ENCODE results near the gene AFF1. TPM values are rescaled to one million over a fixed set of nuclear protein-coding genes. Genes with fewer than 3 reads are reported as not detected.

AFF1 gene, protein sequence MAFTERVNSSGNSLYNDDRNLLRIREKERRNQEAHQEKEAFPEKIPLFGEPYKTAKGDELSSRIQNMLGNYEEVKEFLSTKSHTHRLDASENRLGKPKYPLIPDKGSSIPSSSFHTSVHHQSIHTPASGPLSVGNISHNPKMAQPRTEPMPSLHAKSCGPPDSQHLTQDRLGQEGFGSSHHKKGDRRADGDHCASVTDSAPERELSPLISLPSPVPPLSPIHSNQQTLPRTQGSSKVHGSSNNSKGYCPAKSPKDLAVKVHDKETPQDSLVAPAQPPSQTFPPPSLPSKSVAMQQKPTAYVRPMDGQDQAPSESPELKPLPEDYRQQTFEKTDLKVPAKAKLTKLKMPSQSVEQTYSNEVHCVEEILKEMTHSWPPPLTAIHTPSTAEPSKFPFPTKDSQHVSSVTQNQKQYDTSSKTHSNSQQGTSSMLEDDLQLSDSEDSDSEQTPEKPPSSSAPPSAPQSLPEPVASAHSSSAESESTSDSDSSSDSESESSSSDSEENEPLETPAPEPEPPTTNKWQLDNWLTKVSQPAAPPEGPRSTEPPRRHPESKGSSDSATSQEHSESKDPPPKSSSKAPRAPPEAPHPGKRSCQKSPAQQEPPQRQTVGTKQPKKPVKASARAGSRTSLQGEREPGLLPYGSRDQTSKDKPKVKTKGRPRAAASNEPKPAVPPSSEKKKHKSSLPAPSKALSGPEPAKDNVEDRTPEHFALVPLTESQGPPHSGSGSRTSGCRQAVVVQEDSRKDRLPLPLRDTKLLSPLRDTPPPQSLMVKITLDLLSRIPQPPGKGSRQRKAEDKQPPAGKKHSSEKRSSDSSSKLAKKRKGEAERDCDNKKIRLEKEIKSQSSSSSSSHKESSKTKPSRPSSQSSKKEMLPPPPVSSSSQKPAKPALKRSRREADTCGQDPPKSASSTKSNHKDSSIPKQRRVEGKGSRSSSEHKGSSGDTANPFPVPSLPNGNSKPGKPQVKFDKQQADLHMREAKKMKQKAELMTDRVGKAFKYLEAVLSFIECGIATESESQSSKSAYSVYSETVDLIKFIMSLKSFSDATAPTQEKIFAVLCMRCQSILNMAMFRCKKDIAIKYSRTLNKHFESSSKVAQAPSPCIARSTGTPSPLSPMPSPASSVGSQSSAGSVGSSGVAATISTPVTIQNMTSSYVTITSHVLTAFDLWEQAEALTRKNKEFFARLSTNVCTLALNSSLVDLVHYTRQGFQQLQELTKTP
- total RNA-seq = 194 TPM

DNA sequence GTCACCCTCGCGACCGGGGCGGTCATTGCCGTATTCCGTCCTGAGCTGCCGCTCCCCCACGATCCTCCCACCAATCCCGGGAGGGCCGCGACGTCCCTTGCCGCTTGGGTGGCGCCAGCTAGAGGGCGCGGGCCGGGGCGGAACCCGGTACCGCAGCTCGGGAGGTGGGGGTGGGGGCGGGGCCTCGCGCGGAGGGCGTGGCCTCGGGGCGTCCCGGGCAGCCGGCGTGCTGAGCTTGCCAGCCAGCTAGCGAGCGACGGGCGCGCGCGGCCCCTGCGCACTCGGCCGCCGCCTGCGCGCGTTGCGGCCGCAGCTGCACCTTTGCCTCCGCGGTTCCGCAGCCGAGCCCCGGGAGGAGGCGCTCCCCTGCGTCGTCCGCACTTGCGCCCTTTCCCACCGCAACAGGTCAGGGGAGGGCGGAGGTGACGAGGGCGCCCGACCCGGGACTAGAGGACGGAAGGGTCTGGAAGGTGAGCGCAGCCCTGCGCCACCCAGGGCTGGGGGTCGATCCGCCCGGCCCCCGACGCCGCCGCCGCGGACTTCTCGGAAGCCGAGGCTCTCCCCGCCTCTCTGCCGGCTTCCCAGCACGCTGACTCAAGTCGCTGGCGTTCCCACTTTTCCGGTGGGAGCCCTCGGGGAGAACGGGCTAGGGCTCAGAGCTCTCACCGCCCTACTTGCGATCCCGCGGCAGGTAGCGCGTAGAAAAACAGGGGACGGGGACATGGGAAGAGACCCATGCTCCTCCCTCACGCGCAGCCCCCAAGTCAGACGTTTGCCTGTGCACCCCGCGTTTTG lies at the start of gene AFF1:
Gene AFF1 (plus strand): TSS at position 241 of the 795 bp plus-strand sequence. CDS start 13,523 bp downstream, outside the sequence.
- DNase-seq (ENCODE audit: low spot score) = peak; percentile 95

DNA sequence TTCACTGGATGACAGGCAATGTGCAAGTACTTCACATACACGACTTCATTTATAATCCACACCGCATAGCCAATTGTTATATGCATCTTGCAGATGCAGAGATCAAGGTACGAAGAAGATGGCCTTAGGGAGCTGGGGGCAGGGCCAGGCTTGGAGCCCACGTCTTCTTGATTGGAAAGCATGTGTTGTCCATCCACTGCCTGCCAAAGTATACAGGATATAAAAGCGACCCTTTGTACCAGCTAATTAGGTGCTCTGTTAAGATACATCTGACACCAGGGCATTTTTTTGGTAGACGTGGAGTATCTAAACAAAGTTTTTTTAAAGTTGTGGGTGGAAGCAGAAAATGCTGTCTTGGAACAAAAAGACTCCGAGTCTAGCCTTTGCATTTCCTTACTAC lies 44.0 kb upstream of the AFF1 start:
- no peak for DNase-seq (ENCODE audit: low spot score)

DNA sequence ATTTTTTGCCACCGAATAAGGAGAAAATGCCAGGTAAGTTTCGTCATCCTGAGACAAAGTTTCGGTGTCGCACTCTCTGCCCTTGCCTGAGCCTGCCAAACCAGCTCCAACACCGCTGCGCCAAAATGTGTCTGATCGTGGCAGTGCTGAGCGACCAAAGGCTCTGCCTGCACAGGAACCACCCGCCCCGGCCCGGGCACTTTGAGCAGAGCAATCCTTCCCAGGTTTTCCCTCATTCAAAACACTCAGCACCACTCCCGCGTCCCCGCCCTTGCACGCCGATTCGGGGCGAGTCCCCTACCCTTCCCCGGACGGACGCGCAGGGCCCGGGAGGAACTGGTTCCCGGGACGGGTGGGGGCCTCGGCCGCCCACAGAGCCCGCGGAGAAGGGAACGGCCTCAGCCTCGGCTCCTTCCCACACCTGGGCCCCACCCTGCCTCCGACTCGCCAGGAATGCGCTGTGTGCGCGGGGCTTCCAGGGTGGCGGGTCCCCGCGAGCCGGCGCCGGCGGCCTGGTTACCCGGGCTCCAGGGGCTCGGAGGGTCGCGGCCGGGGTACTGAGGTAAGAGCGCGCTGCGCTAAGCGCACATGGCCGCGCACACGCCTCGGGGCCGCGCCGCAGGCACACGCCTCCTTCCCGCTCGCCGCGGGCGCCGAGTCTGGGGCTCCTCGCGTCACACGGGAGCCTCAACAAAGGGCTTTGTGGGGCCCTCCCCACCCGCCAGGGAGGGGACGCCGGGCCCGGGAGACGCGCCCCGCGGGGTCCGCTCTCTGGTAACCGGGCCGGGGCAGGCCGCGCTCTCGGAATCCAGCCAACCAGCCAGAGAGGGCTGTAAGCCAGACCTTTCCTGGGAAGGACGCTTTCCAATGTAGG lies 42.8 kb upstream of the AFF1 start, which contains the start of gene C4orf36:
Gene C4orf36 (minus strand): TSS at position 661 of the 874 bp plus-strand sequence. CDS start 902 bp downstream, outside the sequence.
- peak; percentile 87 for DNase-seq (ENCODE audit: low spot score)

DNA sequence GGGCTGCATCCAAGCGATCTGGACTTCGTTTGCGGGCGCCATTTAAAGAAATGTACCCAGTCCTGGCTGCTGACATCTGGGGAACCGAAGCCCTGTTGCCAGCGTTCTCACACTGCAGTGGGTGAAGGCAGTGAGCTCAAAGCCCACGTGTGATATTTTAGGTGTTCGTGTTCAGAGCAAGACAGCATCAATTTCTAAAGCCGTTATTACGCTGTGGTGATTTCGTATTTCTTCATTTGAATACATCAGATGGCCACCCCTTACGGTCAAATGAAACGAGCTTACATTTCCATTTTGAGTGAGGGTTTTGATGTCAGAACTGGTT lies 42.2 kb upstream of the AFF1 start:
- DNase-seq (ENCODE audit: low spot score) = no peak

DNA sequence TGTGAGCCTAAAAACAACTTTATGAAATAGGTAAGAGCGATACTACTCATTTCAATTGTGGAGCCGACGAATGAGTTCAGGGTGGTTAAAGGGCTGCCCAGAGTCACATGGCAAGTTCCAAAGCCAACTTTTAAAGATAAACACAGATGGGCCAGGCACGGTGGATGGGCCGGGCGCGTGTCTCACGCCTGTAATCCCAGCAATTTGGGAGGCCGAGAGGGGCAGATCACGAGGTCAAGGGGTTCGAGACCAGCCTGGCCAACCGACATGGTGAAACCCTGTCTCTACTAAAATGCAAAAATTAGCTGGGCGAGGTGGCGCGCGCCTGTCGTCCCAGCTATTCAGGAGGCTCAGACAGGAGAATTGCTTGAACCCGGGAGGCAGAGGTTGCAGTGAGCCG lies 41.7 kb upstream of the AFF1 start:
- no peak for DNase-seq (ENCODE audit: low spot score)

DNA sequence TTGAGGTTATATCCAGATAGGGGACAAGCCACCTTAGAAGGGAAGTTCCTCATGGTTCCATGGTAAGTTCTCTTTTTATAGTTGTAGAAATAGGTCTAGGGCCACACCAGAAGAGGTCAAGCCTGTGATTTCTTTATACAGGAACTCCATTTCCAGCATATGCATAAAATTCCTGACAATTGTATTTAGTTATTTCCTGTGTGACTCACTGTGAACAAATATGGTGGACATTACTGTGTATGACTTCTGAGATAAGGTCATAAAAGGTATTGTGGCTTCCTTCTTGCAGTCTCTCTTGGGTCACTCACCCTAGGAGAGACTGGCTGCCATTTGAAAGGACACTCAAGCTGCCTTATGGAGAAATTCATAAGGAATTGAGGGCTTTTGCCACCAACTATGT lies 40.4 kb upstream of the AFF1 start:
- no peak for DNase-seq (ENCODE audit: low spot score)

DNA sequence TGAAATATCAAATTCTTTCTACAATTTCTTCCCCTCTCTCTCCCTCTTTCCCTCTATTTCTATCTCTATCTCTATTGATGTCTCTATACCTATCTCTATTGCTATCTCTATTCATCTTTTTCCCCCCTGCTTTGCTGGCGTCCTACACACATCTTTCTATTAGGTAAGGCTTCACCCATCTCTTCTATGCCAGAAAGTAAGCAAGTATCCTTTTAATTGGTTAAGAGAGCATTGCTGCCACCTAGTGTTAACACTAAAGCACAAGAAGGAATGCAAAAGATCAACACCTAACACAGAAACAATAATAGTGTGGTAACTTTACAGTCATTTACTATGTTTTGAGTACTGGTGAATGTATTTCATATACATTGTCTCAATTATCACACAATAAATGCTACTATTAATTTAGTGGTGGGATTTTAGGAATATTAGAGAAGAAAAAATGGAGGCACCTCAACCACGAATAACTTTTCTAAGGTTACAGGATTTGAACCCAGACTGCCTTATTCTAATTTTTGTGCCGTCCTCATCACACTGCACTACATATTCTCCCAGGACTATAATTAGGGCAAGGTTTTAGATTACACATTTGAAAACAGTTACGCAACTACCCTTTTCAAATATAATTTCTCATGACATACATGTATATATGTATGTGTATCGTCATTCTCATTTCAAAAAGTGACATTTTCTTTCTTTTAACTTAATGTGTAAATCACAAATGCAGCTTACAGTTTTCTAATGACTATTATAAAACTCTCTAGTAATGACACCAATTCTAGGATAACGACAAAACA lies 38.9 kb upstream of the AFF1 start:
- DNase-seq (ENCODE audit: low spot score) = no peak

DNA sequence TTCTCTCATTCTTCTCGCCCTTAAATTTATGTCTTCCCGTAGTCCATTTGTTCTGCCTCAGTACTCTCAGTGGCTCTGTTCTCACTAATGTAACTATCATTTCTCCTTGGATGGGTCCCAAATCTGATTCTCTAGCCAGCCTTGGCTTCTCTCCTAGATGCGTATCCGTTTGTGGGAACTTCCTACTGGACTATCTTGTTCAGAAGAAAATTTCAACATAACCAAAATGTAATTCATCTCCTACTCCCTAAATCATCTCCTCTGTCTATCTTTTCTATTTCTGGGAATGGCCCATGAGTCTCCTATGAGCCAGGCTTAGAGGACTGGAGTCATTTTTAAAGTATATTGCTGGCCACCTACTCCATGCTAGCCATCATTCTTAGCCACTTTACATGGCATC lies 38.2 kb upstream of the AFF1 start:
- DNase-seq (ENCODE audit: low spot score) = no peak

DNA sequence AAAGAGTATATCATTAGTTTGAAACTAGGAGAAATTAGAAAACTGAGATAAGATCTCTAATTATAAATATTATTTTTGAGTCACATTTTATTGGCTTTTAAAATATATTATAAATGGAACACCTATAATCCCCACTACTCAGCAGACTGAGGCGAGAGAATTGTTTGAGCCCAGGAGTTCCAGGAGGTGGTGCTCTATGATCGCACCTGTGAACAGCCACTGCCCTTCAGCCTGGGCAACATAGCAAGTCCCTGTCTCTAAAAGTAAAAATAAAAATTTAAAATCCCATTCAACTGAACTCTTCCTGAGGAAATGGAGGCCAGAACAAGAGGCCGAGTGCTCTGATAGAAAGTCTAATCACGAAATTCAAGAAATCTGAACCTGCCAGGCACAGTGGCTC lies 36.2 kb upstream of the AFF1 start:
- DNase-seq (ENCODE audit: low spot score) = no peak

DNA sequence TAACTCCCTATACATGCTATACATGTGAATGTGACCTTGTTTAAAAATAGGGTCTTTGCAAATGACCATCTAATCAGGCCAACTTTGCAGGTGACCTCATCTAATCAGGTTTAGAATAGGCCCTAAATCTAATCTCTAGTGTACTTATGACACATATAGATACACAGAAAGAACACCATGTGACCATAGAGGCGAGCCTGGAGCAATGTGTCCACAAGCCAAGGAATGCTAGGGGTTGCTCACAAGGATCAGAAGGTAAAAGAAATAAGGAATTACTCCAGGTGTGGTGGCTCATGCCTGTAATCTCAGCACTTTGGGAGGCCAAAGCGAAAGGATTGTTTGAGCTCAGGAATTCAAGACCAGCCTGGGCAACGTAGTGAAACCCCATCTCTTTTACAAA lies 32.9 kb upstream of the AFF1 start:
- no peak for DNase-seq (ENCODE audit: low spot score)

DNA sequence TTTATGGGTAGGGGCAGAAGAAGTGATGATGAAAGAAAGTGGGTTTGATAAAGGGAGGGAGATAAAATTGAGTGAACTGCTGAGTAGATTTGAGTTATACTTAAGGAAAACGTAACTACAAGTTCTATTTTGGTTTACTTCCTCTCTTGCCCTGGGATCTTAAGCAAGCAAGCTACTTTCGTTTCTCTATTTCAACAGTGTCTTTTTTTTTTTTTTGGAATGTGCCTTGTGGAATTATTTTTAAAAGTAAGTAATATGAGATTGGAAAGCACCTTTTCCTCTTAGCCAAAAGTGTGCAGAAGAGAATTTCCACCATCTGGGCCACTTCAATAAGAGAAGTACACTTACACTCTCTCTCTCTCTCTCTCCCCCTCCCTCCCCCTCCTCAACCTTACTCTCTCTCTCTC lies 26.6 kb upstream of the AFF1 start:
- no peak for DNase-seq (ENCODE audit: low spot score)

DNA sequence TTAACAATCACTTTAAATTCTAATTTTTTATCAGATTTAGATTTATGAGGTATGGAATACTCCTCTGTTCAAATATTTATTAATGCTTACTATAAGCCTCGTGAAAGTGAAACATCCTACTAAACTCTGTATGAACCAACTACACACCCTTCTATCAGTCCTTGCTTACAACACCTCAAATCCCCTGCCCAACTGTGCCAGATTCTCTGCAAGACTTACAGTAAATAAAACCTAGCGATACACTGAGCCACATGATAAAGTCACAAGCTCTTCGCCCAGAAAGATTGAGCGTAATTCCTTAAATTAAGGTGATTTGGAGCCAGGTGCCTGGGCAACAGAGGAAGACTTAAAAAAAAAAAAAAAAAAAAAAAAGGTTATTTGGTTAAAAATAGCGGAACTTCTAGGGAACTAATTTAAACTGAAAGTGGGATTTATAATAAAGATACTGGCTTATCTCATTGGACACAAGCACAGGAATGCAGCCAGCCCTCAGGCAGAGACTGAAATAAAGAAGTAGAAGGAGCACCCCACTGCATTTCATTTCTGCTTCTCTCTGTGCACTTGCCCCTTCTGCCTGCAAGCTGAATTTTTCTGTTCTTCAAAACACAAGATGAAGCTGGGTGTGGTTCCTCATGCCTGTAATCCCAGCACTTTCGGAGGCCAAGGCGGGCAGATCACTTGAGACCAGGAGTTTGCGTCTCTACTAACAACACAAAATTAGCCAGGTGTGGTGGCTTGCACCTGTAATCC lies 25.1 kb upstream of the AFF1 start:
- no peak for DNase-seq (ENCODE audit: low spot score)

DNA sequence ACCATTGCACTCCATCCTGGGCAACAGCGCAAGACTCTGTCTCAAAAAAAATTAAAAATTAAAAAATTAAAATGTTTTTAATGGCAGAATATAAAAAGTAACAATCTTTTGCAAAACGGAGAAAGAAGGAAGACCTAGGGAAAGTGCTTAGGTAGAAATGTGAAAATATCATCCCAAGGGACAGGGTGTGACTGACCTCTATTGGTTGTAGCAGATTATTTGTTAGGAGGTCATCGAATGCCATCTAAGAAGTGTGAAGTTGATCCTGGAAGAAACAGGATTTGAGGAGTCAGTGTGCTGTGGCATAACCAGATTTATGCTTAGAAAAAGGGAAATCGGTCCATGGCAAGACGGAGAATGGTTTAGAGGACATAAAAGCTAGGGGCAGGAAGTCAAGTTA lies 24.4 kb upstream of the AFF1 start:
- DNase-seq (ENCODE audit: low spot score) = no peak

DNA sequence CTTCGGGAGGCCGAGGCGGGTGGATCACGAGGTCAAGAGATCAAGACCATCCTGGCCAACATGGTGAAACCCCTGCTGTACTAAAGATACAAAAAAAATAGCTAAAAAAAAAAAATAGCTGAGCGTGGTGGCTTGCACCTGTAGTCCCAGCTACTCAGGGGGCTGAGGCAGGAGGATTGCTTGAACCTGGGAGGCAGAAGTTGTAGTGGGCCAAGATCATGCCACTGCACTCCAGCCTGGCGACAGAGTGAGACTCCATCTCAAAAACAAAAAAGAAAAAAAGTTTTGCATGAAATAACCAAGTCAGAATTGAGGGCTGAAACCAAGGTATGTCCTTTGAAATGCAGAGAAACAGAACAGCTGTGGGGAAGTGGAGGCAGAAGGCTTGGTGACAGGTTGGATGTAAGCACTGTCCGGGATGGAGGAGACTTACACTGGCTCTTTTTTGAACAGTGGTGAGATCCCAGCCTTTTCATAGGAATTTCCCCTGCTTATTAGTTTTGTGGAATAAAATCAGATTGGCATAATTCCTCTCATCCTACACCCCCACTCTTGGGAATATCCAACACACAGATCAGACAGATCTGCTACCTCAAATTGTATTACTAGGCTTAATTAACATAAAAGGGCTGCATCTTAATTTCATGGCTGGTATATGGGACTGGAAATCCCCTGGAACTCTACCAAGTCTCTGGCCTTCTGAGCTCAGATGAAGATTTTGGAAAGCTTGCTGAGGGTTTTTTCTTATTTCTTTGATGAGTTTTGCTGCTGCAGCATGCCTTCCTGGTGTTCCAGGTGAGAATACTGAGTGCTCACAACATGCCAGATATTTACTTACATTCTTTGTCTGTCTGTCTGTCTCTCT lies 23.8 kb upstream of the AFF1 start:
- no peak for DNase-seq (ENCODE audit: low spot score)

DNA sequence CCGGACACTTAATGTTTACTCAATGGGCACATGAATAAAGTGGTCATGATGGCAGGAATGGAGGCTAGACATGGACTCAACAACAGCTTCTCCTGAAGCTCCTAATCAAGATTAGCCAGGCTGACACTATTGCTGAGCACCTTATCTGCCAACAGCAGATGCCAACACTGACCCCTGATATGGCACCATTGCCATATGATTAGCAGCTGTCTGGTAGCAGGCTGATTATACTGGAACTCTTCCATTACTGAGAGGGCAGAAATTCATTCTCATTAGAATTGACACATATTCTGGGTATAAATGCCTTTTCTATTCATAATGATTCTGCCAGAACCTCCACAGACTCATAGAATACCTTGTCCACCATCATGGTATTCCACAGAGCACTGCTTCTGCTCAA lies 18.4 kb upstream of the AFF1 start:
- DNase-seq (ENCODE audit: low spot score) = no peak

DNA sequence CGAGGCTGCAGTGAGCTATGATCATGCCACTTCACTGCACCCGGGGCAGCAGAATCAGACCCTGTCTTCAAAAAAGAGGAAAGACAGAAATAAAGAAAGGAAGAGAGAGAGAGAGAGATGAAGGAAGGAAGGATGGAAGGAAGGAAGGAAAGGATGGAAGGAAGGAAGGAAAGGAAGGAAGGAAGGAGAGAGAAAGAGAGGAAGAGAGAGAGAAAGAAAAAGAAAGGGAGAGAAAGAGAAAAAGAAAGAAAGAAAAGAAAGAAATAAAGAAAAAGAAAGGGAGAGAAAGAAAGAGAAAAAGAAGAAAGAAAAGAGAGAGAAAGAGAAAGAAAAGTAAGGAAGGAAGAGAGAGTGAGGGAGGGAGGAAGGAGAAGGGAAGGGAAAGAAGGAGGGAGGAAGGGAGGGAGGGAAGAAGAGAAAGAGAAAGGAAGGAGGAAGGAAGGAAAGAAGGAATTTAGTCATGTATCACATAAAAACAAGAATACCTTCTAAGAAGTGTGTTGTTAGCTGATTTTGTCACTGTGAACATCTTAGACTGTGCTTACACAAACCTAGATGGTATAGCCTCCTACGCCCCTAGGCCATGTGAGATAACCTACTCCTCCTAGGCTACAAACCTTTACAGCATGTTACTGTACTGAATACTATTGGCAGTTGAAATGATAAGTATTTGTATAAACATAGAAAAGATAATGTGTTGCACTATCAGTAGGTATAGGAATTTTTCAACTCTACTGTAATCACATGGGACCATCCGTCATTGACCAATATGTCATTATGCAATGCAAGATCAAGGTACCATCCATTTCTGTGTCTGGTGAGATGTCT lies 17.4 kb upstream of the AFF1 start:
- no peak for DNase-seq (ENCODE audit: low spot score)

DNA sequence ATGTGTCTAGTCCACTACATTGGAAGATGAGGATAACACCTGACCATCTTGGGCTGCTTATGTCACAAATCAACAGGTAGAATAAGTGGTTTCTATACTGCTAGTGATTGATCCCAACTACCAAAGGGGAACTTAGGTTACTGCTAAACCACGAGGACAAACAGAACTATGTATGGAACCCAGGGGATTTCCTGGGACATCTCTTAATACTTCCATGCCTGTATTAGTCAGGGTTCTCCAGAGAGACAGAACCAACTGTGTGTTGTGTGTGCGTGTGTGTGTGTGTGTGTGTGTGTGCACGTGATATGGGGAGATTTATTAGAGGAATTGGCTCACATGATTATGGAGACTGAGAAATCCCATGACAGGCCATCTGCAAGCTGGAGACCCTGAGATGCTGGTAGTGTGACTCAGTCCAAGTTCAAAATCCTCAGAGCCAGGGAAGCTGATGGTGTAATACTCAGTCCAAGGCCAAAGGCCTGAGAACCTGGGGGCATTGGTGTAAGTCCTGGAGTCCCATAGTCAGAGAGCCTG lies 16.2 kb upstream of the AFF1 start:
- DNase-seq (ENCODE audit: low spot score) = no peak
